ENCODE data around the gene SNAP47. TPM values are rescaled to one million over a fixed set of nuclear protein-coding genes. Genes with fewer than 3 reads are reported as not detected.

SNAP47 gene
- polyA plus RNA-seq, 1 experiment = 44.8 TPM

DNA sequence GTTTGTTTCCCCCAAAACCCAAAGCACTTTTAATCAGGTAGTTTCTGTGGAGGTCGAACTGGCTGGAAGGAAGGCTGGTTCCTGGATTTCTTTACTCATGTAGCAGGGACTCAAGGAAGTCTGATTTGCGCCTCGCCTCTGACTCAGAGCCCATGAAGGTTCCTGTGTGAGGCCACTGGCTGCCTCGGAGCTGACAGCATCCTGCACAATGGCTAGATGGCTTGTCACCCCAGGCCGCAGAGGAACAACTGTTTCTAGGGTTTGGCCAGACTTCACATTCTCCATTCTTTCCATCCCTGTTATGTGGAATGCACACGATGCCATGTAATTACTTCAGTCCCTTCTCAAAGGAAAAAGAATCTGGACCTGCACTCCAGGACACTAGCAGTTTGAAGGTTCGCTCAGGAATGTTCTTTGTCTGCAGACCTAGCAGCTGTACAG is 41.1 kb downstream of the SNAP47 start:
- Histone ChIP-seq H3K27me3 (ENCODE audit: control insufficient read depth, insufficient read depth, low read length) (no peaks in the 10 kb centered on the region), H3K9me3 (ENCODE audit: control insufficient read depth, insufficient read depth, low read length) (peaks cover 2% of the 10 kb centered on the region; the same call in 1 of the 2 replicates), H3K27ac (ENCODE audit: low read depth, low read length) (peak overlapping the region; percentile 57), H3K4me3 (ENCODE audit: low read depth, low read length) (no peak overlapping the region)
- POLR2A ChIA-PET = no interaction called here
- no peak for DNase-seq (ENCODE audit: low read depth, low spot score)
- CTCF ChIA-PET = interaction anchor here (0.6 to 3.1 kb wide), 3 partner anchors 14 to 178 kb away, joined by 3 to 17 read pairs (median 3); partner anchors contain the start of gene WNT9A
- TF ChIP-seq CTCF (IDR thresholded peaks at IDR 0.05; ENCODE audit: low read depth, low read length) = no peak

GRCh38 chr1:227777156-227777555 is 41.9 kb downstream of the SNAP47 start:
- ChIA-PET POLR2A (no interaction called here), CTCF (no interaction called here)
- Histone ChIP-seq H3K27ac (ENCODE audit: low read depth, low read length) (no peak overlapping the region), H3K4me3 (ENCODE audit: low read depth, low read length) (no peak overlapping the region), H3K9me3 (ENCODE audit: control insufficient read depth, insufficient read depth, low read length) (peaks cover 2% of the 10 kb centered on the region; the same call in 1 of the 2 replicates), H3K27me3 (ENCODE audit: control insufficient read depth, insufficient read depth, low read length) (no peaks in the 10 kb centered on the region)
- no peak for DNase-seq (ENCODE audit: low read depth, low spot score)
- no peak for TF ChIP-seq CTCF (IDR thresholded peaks at IDR 0.05; ENCODE audit: low read depth, low read length)

GRCh38 chr1:227777646-227778045 is 42.4 kb downstream of the SNAP47 start:
- H3K27me3 ChIP-seq (ENCODE audit: control insufficient read depth, insufficient read depth, low read length) = no peaks in the 10 kb centered on the region
- no peak overlapping the region for H3K4me3 ChIP-seq (ENCODE audit: low read depth, low read length)
- CTCF ChIA-PET = no interaction called here
- no peak overlapping the region for H3K27ac ChIP-seq (ENCODE audit: low read depth, low read length)
- no peak for DNase-seq (ENCODE audit: low read depth, low spot score)
- peaks cover 2% of the 10 kb centered on the region; the same call in 1 of the 2 replicates for H3K9me3 ChIP-seq (ENCODE audit: control insufficient read depth, insufficient read depth, low read length)
- POLR2A ChIA-PET = no interaction called here
- TF ChIP-seq CTCF (IDR thresholded peaks at IDR 0.05; ENCODE audit: low read depth, low read length) = no peak

GRCh38 chr1:227778401-227778947 is 43.2 kb downstream of the SNAP47 start:
- Histone ChIP-seq H3K9me3 (ENCODE audit: control insufficient read depth, insufficient read depth, low read length) (peaks cover 2% of the 10 kb centered on the region; the same call in 1 of the 2 replicates), H3K4me3 (ENCODE audit: low read depth, low read length) (no peak overlapping the region), H3K27ac (ENCODE audit: low read depth, low read length) (peak overlapping the region; percentile 47), H3K27me3 (ENCODE audit: control insufficient read depth, insufficient read depth, low read length) (no peaks in the 10 kb centered on the region)
- ChIA-PET POLR2A (interaction anchor here (1.3 kb wide), 2 partner anchors 16 to 19 kb away, joined by 3 to 5 read pairs; no protein-coding TSS in a partner anchor), CTCF (no interaction called here)
- no peak for DNase-seq (ENCODE audit: low read depth, low spot score)
- TF ChIP-seq CTCF (IDR thresholded peaks at IDR 0.05; ENCODE audit: low read depth, low read length) = no peak

DNA sequence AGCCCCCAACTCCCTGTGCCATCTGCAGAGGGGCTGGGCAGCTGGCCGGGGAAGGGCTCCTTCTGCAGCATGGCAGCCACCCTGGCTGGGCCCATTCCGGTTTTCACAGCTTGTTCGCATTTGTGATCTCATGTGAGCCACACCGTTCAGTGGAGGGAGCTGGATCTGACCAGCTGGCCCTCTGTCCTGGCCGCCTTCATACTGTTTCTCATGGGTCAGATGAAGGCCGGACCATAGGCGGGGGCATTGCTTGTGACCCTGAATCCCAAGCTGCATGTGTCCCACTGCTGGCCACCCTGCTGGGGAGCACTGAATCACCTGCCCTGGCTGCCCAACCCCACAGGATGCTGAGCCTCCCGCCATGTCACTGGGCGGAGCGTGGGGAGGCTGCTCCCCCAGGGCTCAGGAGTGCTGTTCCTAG is 43.8 kb downstream of the SNAP47 start:
- Histone ChIP-seq H3K27ac (ENCODE audit: low read depth, low read length) (no peak overlapping the region), H3K4me3 (ENCODE audit: low read depth, low read length) (no peak overlapping the region), H3K27me3 (ENCODE audit: control insufficient read depth, insufficient read depth, low read length) (no peaks in the 10 kb centered on the region), H3K9me3 (ENCODE audit: control insufficient read depth, insufficient read depth, low read length) (peaks cover 2% of the 10 kb centered on the region; the same call in 1 of the 2 replicates)
- ChIA-PET POLR2A (interaction anchor here (0.9 to 1.3 kb wide), 3 partner anchors 9 to 20 kb away, joined by 3 to 5 read pairs (median 4); no protein-coding TSS in a partner anchor), CTCF (interaction anchor here (0.9 kb wide), 1 partner anchor 16 kb away, joined by 3 read pairs; no protein-coding TSS in a partner anchor)
- no peak for DNase-seq (ENCODE audit: low read depth, low spot score)
- TF ChIP-seq CTCF (IDR thresholded peaks at IDR 0.05; ENCODE audit: low read depth, low read length) = no peak
